NT2/D1 (cell line): ENCODE measurements around the gene DSCAML1.

Source experiments
- DNase-seq: peaks from one replicate; pipeline ENCODE4 v3.0.0-alpha.2; 2011; ENCODE audit warnings: low read depth, low spot score
- H3K27me3 ChIP-seq: 2 replicates; pipeline ENCODE4 v1.6.0; 2011; ENCODE audit warnings: mild to moderate bottlenecking; ENCODE audit not compliant: insufficient read length, insufficient read depth
- H3K36me3 ChIP-seq: 2 replicates; pipeline ENCODE4 v1.6.1; 2011; ENCODE audit warnings: mild to moderate bottlenecking, low read length, mixed read lengths; ENCODE audit not compliant: insufficient read depth, insufficient read length
- H3K4me1 ChIP-seq: 2 replicates; pipeline ENCODE4 v1.5.1; 2011; ENCODE audit not compliant: insufficient read depth, insufficient read length
- H3K4me3 ChIP-seq: 2 replicates; pipeline ENCODE4 v1.5.1; 2011; ENCODE audit warnings: low read depth; ENCODE audit not compliant: insufficient read length
- H3K9ac ChIP-seq: 2 replicates; pipeline ENCODE4 v1.6.0; 2011; ENCODE audit warnings: low read depth; ENCODE audit not compliant: insufficient read length
- H3K9me3 ChIP-seq: 2 replicates; pipeline ENCODE4 v1.5.1; 2011; ENCODE audit warnings: mild to moderate bottlenecking, low read length; ENCODE audit not compliant: insufficient read depth
- SUZ12 ChIP-seq: IDR thresholded peaks from 2 replicates; pipeline ENCODE4 v1.6.1; 2011; ENCODE audit not compliant: insufficient read length, insufficient read depth; ENCODE audit errors: extremely low read depth
- YY1 ChIP-seq: IDR thresholded peaks from 2 replicates; pipeline ENCODE4 v1.6.1; 2011; ENCODE audit not compliant: insufficient read length, insufficient read depth
- ZNF274 ChIP-seq: IDR thresholded peaks from 2 replicates; pipeline ENCODE4 v1.6.1; 2011; ENCODE audit warnings: mild to moderate bottlenecking, low read depth, low read length

DSCAML1 gene

DNA sequence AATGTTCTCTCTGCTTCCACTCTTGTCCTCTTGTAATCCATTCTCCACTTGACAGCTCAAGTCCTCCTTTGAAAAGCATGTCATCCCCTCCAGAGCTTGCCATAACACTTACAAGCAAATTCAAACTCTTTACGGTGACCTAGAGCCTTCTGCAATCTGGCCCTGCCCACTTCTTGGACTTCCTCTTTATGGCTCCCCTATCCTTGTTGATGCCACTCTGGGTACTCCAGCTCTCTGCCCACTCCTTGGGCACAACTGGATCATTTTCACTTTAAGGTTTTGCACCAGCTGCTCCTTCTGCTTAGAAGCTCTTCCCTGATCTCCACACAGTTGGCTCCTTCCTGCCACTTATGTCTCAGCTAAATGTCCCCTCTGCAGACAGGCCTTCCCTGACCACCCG lies 217.9 kb downstream of the DSCAML1 start:
- H3K36me3 ChIP-seq: no peaks in the 10 kb centered on the region
- no peak overlapping the region for H3K4me3 ChIP-seq
- H3K27me3 ChIP-seq: no peaks in the 10 kb centered on the region
- peaks cover 5% of the 10 kb centered on the region for H3K4me1 ChIP-seq
- no peak for DNase-seq
- no peak for TF ChIP-seq SUZ12
- TF ChIP-seq ZNF274: no peak
- no peak for TF ChIP-seq YY1
- H3K9ac ChIP-seq: no peak overlapping the region
- H3K9me3 ChIP-seq: no peaks in the 10 kb centered on the region

DNA sequence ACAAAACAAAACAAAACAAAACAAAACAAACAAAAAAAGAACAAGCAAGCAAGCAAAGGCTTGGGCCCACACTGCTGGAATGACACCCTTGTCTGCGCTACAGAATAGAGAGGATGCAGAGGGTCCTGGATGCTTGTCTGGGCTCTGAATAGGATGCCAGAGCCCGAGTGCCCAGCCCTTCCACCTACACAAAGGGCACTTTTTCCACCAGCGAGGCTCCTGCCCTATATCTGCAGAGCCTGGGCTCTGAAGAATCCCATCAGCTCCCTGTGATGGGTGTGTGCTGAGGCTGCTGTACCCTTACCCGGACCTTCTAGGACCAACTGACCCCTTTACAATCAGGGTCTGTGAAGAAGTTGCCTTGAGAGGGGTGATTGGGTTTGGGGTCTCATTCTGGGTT lies 221.2 kb downstream of the DSCAML1 start:
- Histone ChIP-seq H3K4me1 (no peaks in the 10 kb centered on the region), H3K27me3 (no peaks in the 10 kb centered on the region)
- no peak for DNase-seq

DNA sequence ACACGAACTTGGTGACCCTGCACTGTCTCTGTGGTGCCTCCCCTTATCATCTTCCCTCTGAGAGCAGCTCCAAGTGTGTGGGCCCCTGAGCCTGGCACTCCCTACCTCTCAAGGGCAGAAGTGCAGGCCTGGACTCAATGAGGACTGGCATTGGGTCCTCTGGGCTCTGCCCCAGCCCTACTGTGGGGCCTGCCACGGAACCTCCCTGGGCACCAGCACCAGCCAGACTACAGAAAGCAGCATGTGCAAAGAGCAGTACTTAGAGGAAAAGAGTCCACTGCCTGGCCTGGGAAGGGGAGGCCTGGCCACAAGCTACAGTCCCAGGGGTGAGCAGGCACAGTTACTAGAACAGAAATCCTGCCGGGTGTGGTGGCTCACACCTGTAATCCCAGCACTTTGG lies 222.5 kb downstream of the DSCAML1 start:
- Histone ChIP-seq H3K9ac (no peak overlapping the region), H3K36me3 (no peaks in the 10 kb centered on the region), H3K9me3 (no peaks in the 10 kb centered on the region), H3K4me1 (no peaks in the 10 kb centered on the region), H3K27me3 (no peaks in the 10 kb centered on the region), H3K4me3 (no peak overlapping the region)
- no peak for DNase-seq
- no peak for TF ChIP-seq YY1
- TF ChIP-seq SUZ12: no peak
- TF ChIP-seq ZNF274: no peak

More for the DNA sequence above, 221.2 kb downstream of the DSCAML1 start:
- Histone ChIP-seq H3K36me3 (no peaks in the 10 kb centered on the region), H3K4me3 (no peak overlapping the region), H3K9ac (no peak overlapping the region), H3K9me3 (no peaks in the 10 kb centered on the region)
- TF ChIP-seq ZNF274 (no peak), YY1 (no peak), SUZ12 (no peak)

DNA sequence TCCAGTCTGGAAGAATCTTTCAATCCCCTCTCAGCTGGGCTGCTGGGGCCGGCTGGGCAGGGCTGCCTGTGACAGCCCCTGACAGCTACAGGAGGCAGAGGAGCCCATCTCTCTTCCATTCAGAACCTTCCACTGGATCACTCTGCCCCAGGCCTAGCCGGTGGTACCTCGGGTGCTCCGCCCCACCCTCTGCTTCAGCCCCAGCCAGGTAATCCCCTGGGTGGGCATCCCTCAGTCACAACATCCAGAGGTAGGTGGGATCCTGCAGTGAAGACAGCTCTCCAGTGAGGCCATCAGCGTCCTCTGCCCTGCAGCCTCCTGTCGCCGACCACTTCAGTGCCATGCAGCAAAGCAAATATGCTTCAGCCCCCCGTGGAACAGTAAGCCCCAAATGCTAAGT lies 223.7 kb downstream of the DSCAML1 start:
- no peak for TF ChIP-seq SUZ12
- no peak for TF ChIP-seq YY1
- TF ChIP-seq ZNF274: no peak
- Histone ChIP-seq H3K27me3 (no peaks in the 10 kb centered on the region), H3K9me3 (no peaks in the 10 kb centered on the region), H3K4me3 (no peak overlapping the region), H3K4me1 (no peaks in the 10 kb centered on the region), H3K9ac (no peak overlapping the region), H3K36me3 (no peaks in the 10 kb centered on the region)
- DNase-seq: no peak

DNA sequence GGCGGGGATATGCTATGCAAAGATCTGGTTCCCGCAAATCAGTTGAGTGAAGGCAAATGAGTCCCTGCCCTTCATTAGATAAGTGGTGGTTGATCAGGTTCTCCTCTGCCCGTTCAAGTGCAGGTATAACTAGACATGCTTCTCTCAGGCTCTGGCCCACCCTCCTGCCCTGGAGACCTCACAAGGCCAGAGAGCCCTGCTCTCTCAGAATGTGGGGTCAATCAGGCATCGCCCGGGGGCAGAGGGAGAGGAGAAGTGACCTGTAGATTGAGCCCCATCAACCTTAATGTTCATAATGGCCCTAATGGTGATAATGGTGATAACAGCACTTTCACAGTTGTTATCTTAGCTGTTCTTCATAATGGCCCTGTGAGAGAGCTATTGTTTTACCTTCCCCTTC lies 224.3 kb downstream of the DSCAML1 start:
- H3K27me3 ChIP-seq: no peaks in the 10 kb centered on the region
- H3K9ac ChIP-seq: no peak overlapping the region
- no peaks in the 10 kb centered on the region for H3K36me3 ChIP-seq
- H3K9me3 ChIP-seq: no peaks in the 10 kb centered on the region
- H3K4me1 ChIP-seq: no peaks in the 10 kb centered on the region
- H3K4me3 ChIP-seq: no peak overlapping the region
- TF ChIP-seq YY1 (no peak), SUZ12 (no peak), ZNF274 (no peak)
- no peak for DNase-seq

DNA sequence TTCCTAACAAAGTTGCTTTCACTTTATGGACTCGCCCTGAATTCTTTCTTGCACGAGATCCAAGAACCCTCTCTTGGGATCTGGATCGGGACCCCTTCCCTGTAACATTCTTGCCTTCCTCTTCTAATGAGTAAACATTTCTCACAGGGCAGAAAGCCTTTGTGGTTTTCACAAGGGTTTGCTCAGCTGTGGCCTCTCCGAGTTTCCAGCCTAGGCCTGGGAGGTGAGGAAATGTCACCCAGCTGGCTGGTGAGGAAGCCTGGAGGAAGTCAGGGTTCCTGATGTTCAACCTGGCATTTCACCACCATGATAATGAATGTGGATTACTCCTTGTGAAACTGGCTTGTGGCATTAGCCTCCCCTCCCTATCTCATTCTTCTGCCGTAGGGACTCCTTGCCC lies 224.9 kb downstream of the DSCAML1 start:
- H3K36me3 ChIP-seq: no peaks in the 10 kb centered on the region
- H3K9ac ChIP-seq: no peak overlapping the region
- TF ChIP-seq YY1: no peak
- no peak for TF ChIP-seq SUZ12
- TF ChIP-seq ZNF274: no peak
- H3K27me3 ChIP-seq: no peaks in the 10 kb centered on the region
- DNase-seq: no peak
- no peaks in the 10 kb centered on the region for H3K4me1 ChIP-seq
- no peak overlapping the region for H3K4me3 ChIP-seq
- H3K9me3 ChIP-seq: no peaks in the 10 kb centered on the region

DNA sequence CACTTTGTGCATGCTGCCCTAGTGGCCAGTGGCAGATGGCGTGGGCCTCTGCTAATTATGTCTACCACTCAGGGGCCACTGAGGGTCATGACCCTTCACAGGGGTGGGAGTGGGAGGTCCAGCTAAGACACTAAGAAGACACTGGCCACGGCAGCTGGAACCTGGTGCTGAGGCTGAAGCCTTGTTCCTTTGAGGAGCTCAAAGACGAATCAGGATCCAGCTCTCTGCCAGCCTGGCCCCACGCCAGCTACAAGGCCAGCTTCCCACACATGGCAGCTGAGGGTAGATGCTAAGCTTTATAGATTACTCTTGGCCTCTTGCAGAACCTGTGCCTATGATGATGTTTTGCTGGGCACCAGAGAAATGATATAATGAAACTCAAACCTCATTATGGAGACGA lies 226.3 kb downstream of the DSCAML1 start:
- no peak overlapping the region for H3K9ac ChIP-seq
- H3K4me1 ChIP-seq: peaks cover 4% of the 10 kb centered on the region
- no peaks in the 10 kb centered on the region for H3K27me3 ChIP-seq
- H3K4me3 ChIP-seq: no peak overlapping the region
- H3K36me3 ChIP-seq: no peaks in the 10 kb centered on the region
- H3K9me3 ChIP-seq: no peaks in the 10 kb centered on the region
- DNase-seq: no peak
- no peak for TF ChIP-seq YY1

DNA sequence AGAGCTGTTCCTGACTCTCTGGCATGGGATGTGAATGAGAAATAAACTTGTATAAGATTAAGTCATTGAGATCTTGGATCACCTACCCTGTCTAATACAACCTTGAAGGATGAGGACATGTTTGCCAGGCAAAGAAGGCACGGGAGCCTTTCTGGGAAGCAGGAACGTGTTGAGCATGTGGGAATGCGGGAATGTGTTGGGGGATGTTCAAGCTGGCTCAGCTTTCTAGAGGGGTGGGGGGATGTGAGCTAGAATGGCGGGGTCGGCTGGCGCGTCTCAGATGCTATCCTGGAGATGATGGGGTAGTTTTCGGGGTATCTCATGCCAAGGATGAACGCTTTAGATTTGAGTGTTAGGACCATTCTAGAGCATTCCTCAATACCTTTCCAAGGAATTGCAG lies 227.1 kb downstream of the DSCAML1 start:
- DNase-seq: no peak
- H3K4me3 ChIP-seq: no peak overlapping the region
- no peak for TF ChIP-seq ZNF274
- TF ChIP-seq SUZ12: no peak
- no peak overlapping the region for H3K9ac ChIP-seq
- no peaks in the 10 kb centered on the region for H3K36me3 ChIP-seq
- H3K9me3 ChIP-seq: no peaks in the 10 kb centered on the region
- H3K27me3 ChIP-seq: no peaks in the 10 kb centered on the region
- H3K4me1 ChIP-seq: peaks cover 4% of the 10 kb centered on the region
